Activated naive CD4-positive, alpha-beta T cell treated with anti-CD3 and anti-CD28 coated beads for 36 hours (primary cell): Measurements from ENCODE around the gene CAPZB. TPM values are rescaled to one million over a fixed set of nuclear protein-coding genes. Genes with fewer than 3 reads are reported as not detected.
A peak's percentile ranks its signal among the peaks of the same experiment; 100 is the strongest.
"Not testable (repeated sequence)": the region's sequence is repeated elsewhere in the genome, so short reads cannot be mapped to it uniquely, and the experiment has no call there.

Source experiments
- CTCF ChIA-PET: fragments of 350-600 bp; sonication (Branson Sonifier 250); formaldehyde crosslinking; loops from one replicate; lab custom pipeline; 2021; ENCODE audit warnings: antibody characterized with exemption; lab: Charles Lee
- DNase-seq: peaks from one replicate; pipeline ENCODE4 v3.0.0-alpha.2; 2020
- H3K27ac Mint-ChIP-seq: one replicate; pipeline ENCODE4 v1.8.0; 2021; ENCODE audit warnings: mild to moderate bottlenecking, mixed read lengths
- H3K27me3 Mint-ChIP-seq: one replicate; pipeline ENCODE4 v1.8.0; 2021; ENCODE audit warnings: low read depth, mixed read lengths
- H3K36me3 Mint-ChIP-seq: one replicate; pipeline ENCODE4 v1.8.0; 2021; ENCODE audit warnings: low read depth, mixed read lengths
- H3K4me1 Mint-ChIP-seq: one replicate; pipeline ENCODE4 v1.8.0; 2021; ENCODE audit warnings: low read depth, mixed read lengths
- H3K4me3 Mint-ChIP-seq: one replicate; pipeline ENCODE4 v1.8.0; 2021; ENCODE audit warnings: mild to moderate bottlenecking, moderate library complexity, mixed read lengths
- H3K9me3 Mint-ChIP-seq: one replicate; pipeline ENCODE4 v1.8.0; 2021; ENCODE audit warnings: mixed read lengths
- intact Hi-C: fragments of 100-400 bp; cut with micrococcal nuclease; formaldehyde crosslinking; loops from one replicate; pipeline ENCODE4 v1.15.1; 2023
- total RNA-seq, 2 experiments: library from RNA; stranded (reverse); gene quantifications; one replicate each; pipeline ENCODE4 v1.2.3, GENCODE V29; 2021

Gene CAPZB
- total RNA-seq, 2 experiments from 2014 or later: 362 to 381 TPM

GRCh38 chr1:19514391-19514831 is 29.1 kb upstream of the CAPZB start:
- intact Hi-C loops: no loop called here
- no peaks in the 10 kb centered on the region for H3K9me3 Mint-ChIP-seq
- H3K4me1 Mint-ChIP-seq: peaks cover 8% of the 10 kb centered on the region
- CTCF ChIA-PET: no interaction called here
- H3K27me3 Mint-ChIP-seq: no peaks in the 10 kb centered on the region
- no peak overlapping the region for H3K4me3 Mint-ChIP-seq
- no peaks in the 10 kb centered on the region for H3K36me3 Mint-ChIP-seq
- DNase-seq: no peak
- H3K27ac Mint-ChIP-seq: no peak overlapping the region

- Mint-ChIP-seq H3K4me1 (peaks cover 8% of the 10 kb centered on the region), H3K9me3 (no peaks in the 10 kb centered on the region), H3K36me3 (no peaks in the 10 kb centered on the region), H3K27me3 (no peaks in the 10 kb centered on the region), H3K27ac (no peak overlapping the region), H3K4me3 (no peak overlapping the region)
- intact Hi-C loops: no loop called here
- no peak for DNase-seq
- CTCF ChIA-PET: no interaction called here
Measured at GRCh38 chr1:19512545-19512944, 27.2 kb upstream of the CAPZB start.

- CTCF ChIA-PET: interaction anchor here (0.5 to 1.2 kb wide), 2 partner anchors 74 to 218 kb away, joined by 3 to 5 read pairs; no protein-coding TSS in a partner anchor
- peaks cover 8% of the 10 kb centered on the region for H3K4me1 Mint-ChIP-seq
Measured at GRCh38 chr1:19511116-19511515, 25.8 kb upstream of the CAPZB start.

GRCh38 chr1:19509647-19510046 is 24.3 kb upstream of the CAPZB start:
- CTCF ChIA-PET, H3K27ac Mint-ChIP-seq, H3K27me3 Mint-ChIP-seq, intact Hi-C loops, DNase-seq, H3K36me3 Mint-ChIP-seq, H3K9me3 Mint-ChIP-seq, H3K4me3 Mint-ChIP-seq: not testable (repeated sequence)
- peaks cover 21% of the 10 kb centered on the region for H3K4me1 Mint-ChIP-seq

More at GRCh38 chr1:19511116-19511515, 25.8 kb upstream of the CAPZB start:
- H3K27ac Mint-ChIP-seq: no peak overlapping the region
- no peak for DNase-seq
- H3K4me3 Mint-ChIP-seq: no peak overlapping the region
- H3K36me3 Mint-ChIP-seq: no peaks in the 10 kb centered on the region
- no peaks in the 10 kb centered on the region for H3K9me3 Mint-ChIP-seq
- intact Hi-C loops: no loop called here
- no peaks in the 10 kb centered on the region for H3K27me3 Mint-ChIP-seq

GRCh38 chr1:19507516-19507915 is 22.2 kb upstream of the CAPZB start:
- Mint-ChIP-seq H3K27me3 (no peaks in the 10 kb centered on the region), H3K4me1 (peaks cover 21% of the 10 kb centered on the region), H3K36me3 (no peaks in the 10 kb centered on the region), H3K4me3 (no peak overlapping the region), H3K27ac (no peak overlapping the region), H3K9me3 (no peaks in the 10 kb centered on the region)
- intact Hi-C loops: no loop called here
- CTCF ChIA-PET: no interaction called here
- no peak for DNase-seq

- no peaks in the 10 kb centered on the region for H3K9me3 Mint-ChIP-seq
- intact Hi-C loops: no loop called here
- H3K36me3 Mint-ChIP-seq: no peaks in the 10 kb centered on the region
- H3K4me1 Mint-ChIP-seq: peaks cover 26% of the 10 kb centered on the region
- no peak overlapping the region for H3K4me3 Mint-ChIP-seq
- no peaks in the 10 kb centered on the region for H3K27me3 Mint-ChIP-seq
- H3K27ac Mint-ChIP-seq: no peak overlapping the region
- no peak for DNase-seq
- CTCF ChIA-PET: interaction anchor here (0.6 kb wide), 1 partner anchor 63 kb away, joined by 3 read pairs; no protein-coding TSS in a partner anchor
Measured at GRCh38 chr1:19505693-19506457, 20.5 kb upstream of the CAPZB start.

GRCh38 chr1:19504796-19505692 is 19.7 kb upstream of the CAPZB start:
- H3K36me3 Mint-ChIP-seq: no peaks in the 10 kb centered on the region
- no peaks in the 10 kb centered on the region for H3K27me3 Mint-ChIP-seq
- intact Hi-C loops: no loop called here
- H3K4me3 Mint-ChIP-seq: no peak overlapping the region
- H3K27ac Mint-ChIP-seq: no peak overlapping the region
- no peaks in the 10 kb centered on the region for H3K9me3 Mint-ChIP-seq
- DNase-seq: no peak
- CTCF ChIA-PET: interaction anchor here (0.6 kb wide), 2 partner anchors 62 to 307 kb away, joined by 3 to 5 read pairs; no protein-coding TSS in a partner anchor
- peaks cover 26% of the 10 kb centered on the region for H3K4me1 Mint-ChIP-seq

GRCh38 chr1:19502284-19502683 is 16.9 kb upstream of the CAPZB start:
- H3K36me3 Mint-ChIP-seq, intact Hi-C loops, H3K4me3 Mint-ChIP-seq, H3K27me3 Mint-ChIP-seq, DNase-seq, H3K9me3 Mint-ChIP-seq: not testable (repeated sequence)
- CTCF ChIA-PET: interaction anchor here (1.1 kb wide), 1 partner anchor 15 kb away, joined by 10 read pairs; no protein-coding TSS in a partner anchor
- Mint-ChIP-seq H3K4me1 (peaks cover 20% of the 10 kb centered on the region), H3K27ac (peak overlapping the region; percentile 74)

- H3K9me3 Mint-ChIP-seq, DNase-seq, H3K36me3 Mint-ChIP-seq, H3K27me3 Mint-ChIP-seq, intact Hi-C loops, H3K4me3 Mint-ChIP-seq, H3K27ac Mint-ChIP-seq: not testable (repeated sequence)
- H3K4me1 Mint-ChIP-seq: peaks cover 18% of the 10 kb centered on the region
- CTCF ChIA-PET: interaction anchor here (1.0 to 1.9 kb wide), 2 partner anchors 12 to 109 kb away, joined by 3 to 8 read pairs; no protein-coding TSS in a partner anchor
Measured at GRCh38 chr1:19499887-19500286, 14.5 kb upstream of the CAPZB start.

- H3K27me3 Mint-ChIP-seq: not testable (repeated sequence)
Measured at GRCh38 chr1:19497443-19497842, 12.1 kb upstream of the CAPZB start.

GRCh38 chr1:19496527-19496874 is 11.2 kb upstream of the CAPZB start:
- intact Hi-C loops: no loop called here
- peaks cover 10% of the 10 kb centered on the region for H3K4me1 Mint-ChIP-seq

More at GRCh38 chr1:19497443-19497842, 12.1 kb upstream of the CAPZB start:
- intact Hi-C loops, H3K27ac Mint-ChIP-seq, H3K9me3 Mint-ChIP-seq, CTCF ChIA-PET, H3K4me3 Mint-ChIP-seq, H3K36me3 Mint-ChIP-seq, DNase-seq: not testable (repeated sequence)
- peaks cover 14% of the 10 kb centered on the region for H3K4me1 Mint-ChIP-seq

GRCh38 chr1:19495799-19496526 is 10.6 kb upstream of the CAPZB start:
- Mint-ChIP-seq H3K9me3 (peaks cover 2% of the 10 kb centered on the region), H3K27ac (no peak overlapping the region), H3K27me3 (no peaks in the 10 kb centered on the region), H3K4me1 (peaks cover 11% of the 10 kb centered on the region), H3K36me3 (no peaks in the 10 kb centered on the region), H3K4me3 (no peak overlapping the region)
- CTCF ChIA-PET: interaction anchor here (1.5 kb wide), 1 partner anchor 9 kb away, joined by 5 read pairs; no protein-coding TSS in a partner anchor
- no peak for DNase-seq
- intact Hi-C loops: no loop called here

More at GRCh38 chr1:19496527-19496874, 11.2 kb upstream of the CAPZB start:
- H3K4me3 Mint-ChIP-seq: no peak overlapping the region
- peaks cover 2% of the 10 kb centered on the region for H3K9me3 Mint-ChIP-seq
- CTCF ChIA-PET: no interaction called here
- no peaks in the 10 kb centered on the region for H3K27me3 Mint-ChIP-seq
- no peaks in the 10 kb centered on the region for H3K36me3 Mint-ChIP-seq
- DNase-seq: no peak
- no peak overlapping the region for H3K27ac Mint-ChIP-seq
